GM18508 (cell line): ENCODE results near the gene NUTM1.
"Not testable (repeated sequence)": the region's sequence is repeated elsewhere in the genome, so short reads cannot be mapped to it uniquely, and the experiment has no call there.

Source experiments
- ATAC-seq: cut with Tn5 transposase; IDR thresholded peaks from one replicate; pipeline ENCODE4 v1.9.1; 2021; ENCODE audit warnings: moderate number of reproducible peaks; ENCODE audit not compliant: insufficient read depth, unreplicated experiment

Gene NUTM1

GRCh38 chr15:34336231-34336990 is 6.7 kb upstream of the NUTM1 start:
- ATAC-seq: no peak

GRCh38 chr15:34336991-34337556 is 6.0 kb upstream of the NUTM1 start:
- no peak for ATAC-seq

DNA sequence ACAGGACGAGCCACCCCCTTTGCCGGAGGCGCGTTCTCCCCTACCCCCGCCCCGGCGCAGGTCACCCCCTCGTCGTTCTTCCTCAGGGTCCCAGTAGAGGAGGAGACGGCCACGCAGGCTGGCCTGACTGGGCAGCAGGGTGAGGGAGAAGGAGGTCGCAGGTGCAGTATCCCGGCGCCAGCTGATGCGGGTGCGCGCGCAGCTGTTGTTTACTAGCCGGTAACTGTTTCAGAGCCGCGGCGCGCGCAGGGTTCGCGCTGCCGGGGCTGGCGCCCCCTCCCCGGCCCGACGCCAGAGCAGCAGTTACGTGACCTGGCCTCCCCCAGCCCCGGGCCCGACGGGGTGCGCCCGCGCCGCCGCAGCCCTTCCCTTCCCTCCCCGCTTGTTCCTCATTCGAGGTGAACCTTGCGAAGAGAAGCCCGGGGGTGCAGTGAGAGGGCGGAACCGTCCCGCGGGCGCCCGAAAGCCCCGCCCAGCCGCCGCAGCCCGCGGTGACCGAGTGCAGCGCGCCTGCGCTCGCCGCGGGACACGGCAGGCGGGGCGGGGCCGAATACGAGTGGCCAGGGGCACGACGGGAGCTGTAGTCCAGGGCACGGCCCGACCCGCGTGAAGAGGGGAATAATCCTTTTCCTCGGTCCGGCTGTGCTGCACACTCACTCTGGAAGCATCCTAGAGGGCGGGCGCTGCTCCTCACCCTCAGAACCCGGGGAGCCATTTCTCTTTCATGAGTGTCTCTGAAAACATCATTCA is 5.4 kb upstream of the NUTM1 start, which contains the start of gene SLC12A6:
SLC12A6 (minus strand) TSS at position 225 of the 750 bp plus-strand sequence. CDS start 1,101 bp downstream, outside the sequence.
- peak; percentile 29 for ATAC-seq

DNA sequence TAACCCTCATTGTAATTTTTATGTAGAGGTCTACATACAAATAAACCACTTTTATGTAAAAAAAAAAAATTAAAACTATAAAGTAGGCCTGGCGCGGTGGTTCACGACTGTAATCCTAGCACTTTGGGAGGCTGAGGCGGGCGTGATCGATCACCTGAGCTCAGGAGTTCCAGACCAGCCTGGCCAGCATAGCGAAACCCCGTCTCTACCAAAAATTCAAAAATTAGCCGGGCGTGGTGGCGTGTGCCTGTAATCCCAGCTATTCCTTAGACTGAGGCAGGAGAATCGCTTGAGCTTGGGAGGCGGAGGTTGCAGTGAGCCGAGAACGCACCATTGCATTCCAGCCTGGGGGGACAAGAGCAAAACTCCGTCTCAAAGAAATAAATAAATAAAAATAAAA is 4.8 kb upstream of the NUTM1 start:
- no peak for ATAC-seq

- ATAC-seq: no peak
These were observed 3.2 kb upstream of the NUTM1 start for GRCh38 chr15:34339946-34340345.

DNA sequence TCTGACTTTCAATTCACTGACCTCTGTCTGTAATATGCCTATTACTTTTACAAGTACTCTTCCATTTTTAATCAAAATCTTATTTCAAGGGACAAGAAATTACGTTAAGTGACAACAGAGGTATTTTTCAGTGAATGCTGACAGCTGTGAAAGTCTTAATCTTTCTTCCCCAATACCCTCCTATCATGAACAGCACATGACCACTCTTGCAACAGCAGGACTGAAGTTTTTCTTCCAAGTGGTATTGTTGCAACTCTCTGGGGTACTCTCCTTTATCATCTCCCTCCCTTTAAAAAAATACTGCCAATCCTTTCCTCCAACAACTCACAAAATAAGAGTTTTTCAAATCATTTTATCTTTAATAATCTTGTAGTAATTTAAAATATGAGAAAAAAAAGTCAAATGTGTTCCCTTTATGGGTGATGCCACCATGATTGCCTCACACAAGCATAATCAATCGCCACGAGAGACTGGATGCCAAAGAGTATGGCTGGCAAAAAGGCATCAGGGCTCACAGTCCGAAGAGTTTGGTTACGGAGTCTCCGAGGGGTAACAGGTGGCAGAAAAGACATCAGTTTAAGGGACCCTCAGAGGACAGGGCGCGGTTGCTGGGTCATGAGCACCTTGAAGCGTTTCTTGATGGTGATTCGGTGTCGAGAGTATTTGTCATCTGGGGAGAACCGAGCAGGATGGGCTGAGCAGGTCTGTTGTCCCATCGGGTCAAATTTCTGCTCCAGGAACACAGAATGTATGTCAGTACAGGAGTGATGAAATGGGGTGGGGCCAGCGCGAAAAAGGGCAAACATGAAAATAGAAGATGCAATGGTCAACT is 1.5 kb upstream of the NUTM1 start:
- no peak for ATAC-seq

DNA sequence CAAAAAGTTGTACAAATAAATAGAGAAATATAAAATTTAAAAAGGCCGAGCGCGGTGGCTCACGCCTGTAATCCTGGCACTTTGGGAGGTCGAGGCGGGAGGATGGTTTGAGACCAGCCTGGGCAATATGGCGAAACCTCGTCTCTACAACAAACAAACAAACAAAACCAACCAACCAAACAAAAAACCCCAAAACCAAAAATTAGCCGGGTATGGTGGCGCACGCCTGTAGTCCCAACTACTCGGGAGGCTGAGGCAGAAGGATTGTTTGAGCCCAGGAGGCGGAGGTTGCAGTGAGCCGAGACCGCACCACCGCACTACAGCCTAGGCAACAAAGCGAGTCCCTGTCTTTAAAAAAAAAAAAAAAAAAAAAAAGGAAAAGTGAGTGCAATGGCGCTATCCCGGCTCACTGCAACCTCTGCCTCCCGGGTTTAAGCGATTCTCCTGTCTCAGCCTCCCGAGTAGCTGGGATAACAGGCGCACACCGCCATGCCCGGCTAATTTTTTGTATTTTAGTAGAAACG is 840 bp upstream of the NUTM1 start:
- not testable (repeated sequence) for ATAC-seq

- ATAC-seq: no peak
These were observed 5.0 kb downstream of the NUTM1 start for GRCh38 chr15:34347951-34348638.

DNA sequence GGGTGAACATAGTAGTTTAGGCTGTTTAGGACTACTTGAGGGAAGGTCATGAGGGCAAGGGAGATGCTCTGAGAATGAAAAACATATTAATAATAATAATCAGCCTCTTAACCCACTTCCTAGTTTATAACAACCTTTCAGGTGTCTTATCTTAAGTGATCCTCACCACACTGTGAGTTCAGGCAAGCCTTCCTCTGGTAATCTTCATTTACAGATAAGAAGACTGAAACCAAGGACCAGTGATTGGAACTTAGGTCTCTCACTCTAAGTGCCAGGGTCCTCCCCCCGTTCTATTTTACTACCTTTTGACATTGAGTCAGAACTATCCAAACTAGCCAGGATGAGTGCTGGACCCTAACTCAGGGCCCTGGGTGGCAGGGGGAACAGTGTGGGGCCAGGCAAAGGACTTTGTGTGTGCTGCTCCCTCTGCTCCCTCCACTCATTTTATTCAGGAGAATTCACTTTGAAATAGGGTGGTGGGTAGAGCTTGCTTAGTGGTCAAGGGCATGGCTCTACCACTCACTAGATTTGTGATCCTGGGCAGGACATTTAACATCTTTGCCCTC is 5.7 kb downstream of the NUTM1 start:
- no peak for ATAC-seq

GRCh38 chr15:34349769-34350168 is 6.7 kb downstream of the NUTM1 start:
- ATAC-seq: no peak

- not testable (repeated sequence) for ATAC-seq
These were observed 9.9 kb downstream of the NUTM1 start for GRCh38 chr15:34352996-34353395.

- ATAC-seq: no peak
These were observed 10.5 kb downstream of the NUTM1 start for GRCh38 chr15:34353627-34354026.

- no peak for ATAC-seq
These were observed 11.2 kb downstream of the NUTM1 start for GRCh38 chr15:34354286-34354685.

DNA sequence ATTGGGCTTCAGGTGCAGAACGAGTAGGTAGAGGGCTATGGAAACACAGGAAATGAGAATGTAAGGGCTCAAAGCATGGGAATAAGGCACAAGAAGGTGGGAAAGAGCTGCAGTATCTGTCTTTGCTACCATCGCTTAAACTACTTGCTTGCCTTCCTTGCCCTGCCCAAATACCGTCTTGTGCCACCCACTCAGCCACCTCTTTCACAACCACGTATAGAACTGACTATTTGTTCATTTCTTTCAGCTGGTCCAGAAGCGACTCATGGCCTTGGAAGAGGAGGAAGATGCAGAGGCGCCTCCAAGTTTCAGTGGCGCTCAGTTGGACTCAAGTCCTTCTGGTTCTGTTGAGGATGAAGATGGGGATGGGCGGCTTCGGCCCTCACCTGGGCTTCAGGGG is 12.1 kb downstream of the NUTM1 start:
- no peak for ATAC-seq

GRCh38 chr15:34357653-34358052 is 14.5 kb downstream of the NUTM1 start:
- ATAC-seq: no peak

DNA sequence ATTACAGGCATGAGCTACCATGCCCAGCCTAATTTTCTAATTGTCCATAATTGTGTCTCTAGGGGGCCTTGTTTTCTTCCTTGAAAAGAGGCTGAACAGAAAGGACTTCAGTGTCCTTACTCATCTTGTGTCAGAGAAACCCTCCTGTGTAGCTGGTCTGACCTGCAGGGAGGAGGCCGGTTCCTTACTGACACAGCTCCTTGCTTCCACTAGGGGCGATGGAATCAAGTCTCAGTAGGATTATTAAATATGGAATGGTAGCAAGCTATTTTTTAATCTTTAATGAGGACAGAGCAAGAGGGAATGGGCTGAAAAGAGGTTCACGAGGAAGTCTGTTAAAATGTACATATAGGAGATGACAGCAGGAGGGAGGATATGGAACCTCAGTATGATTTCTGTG is 15.3 kb downstream of the NUTM1 start:
- no peak for ATAC-seq

DNA sequence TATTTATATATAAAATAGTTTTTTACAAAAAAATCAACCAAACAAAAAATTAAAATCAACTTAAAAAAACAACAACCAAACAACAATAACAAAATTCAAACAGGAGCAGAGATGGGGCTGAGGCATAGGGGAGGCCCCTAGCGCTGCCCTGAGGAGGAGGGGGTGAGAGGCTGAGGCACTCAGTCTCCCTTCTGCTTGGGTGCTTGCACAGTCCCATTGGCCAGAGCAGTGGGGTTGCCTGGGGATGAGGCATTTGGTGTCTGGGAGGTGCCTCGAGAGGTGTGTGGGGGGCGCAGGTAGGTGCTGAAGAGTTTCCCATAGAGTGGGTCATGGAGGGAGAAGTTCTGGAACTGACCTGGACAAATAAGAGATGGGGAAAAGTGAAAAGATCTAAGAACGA is 15.8 kb downstream of the NUTM1 start:
- no peak for ATAC-seq

DNA sequence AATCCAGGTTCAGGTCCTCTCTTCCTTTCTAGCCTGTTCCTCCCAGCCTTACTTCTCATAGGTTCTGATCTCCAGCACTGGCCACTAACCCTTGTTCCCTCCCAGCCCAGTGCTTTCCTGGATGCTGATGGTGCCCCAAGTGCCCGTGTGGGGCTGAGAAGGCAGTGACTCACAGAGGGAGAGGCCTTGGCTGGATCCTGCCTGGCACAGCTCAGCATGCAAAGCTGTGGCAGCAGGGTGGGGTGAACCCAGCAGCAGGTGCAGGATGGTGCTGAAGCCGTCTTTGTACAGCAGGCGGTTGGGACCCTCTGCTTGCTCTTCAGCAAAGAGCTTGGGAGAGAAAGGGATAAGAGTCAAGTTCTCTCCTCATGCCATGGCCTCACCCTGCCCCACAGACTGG is 16.3 kb downstream of the NUTM1 start:
- ATAC-seq: no peak

DNA sequence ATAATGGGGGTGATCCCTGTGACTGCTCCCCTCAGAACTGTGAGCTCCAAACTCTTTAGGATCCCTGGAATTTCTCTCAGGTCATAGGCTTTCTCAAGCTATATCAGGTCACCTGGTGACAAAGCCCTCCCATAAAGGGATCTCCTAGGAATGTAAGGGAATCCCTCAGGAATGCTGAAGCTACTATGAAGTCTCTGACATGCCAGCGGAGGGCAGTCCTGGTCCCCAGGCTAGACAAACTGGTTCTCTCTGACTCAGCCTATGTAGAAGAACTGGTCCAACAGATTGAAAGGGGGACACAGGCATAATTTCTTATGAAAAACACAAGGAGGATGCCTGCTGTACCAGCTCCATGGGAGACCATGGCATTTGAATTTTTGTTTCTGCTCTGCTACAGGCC is 17.2 kb downstream of the NUTM1 start:
- ATAC-seq: no peak
